Erythroblast (primary cell): Measurements from ENCODE around the gene PARP1.

Experiments
- GATA1 ChIP-seq: IDR thresholded peaks from 2 replicates; pipeline ENCODE4 v1.6.1; 2011; ENCODE audit warnings: low read depth, mild to moderate bottlenecking, control low read depth, low read length, moderate library complexity
- POLR2A ChIP-seq: IDR thresholded peaks from 2 replicates; pipeline ENCODE4 v1.6.1; 2011; ENCODE audit warnings: mild to moderate bottlenecking, low read length

- TF ChIP-seq POLR2A (no peak), GATA1 (no peak)
Measured at GRCh38 chr1:226422478-226422877, 14.6 kb upstream of the PARP1 start.
